Anterior cingulate cortex (tissue), 58 donors: ENCODE results near the gene GRM5.
"Not testable (repeated sequence)": the region's sequence is repeated elsewhere in the genome, so short reads cannot be mapped to it uniquely, and the experiment has no call there.

Experiments used
- DNase-seq, 58 donors: peaks; one replicate each; lab custom pipeline; 2025; lab: John Stamatoyannopoulos, UW

GRM5 gene

DNA sequence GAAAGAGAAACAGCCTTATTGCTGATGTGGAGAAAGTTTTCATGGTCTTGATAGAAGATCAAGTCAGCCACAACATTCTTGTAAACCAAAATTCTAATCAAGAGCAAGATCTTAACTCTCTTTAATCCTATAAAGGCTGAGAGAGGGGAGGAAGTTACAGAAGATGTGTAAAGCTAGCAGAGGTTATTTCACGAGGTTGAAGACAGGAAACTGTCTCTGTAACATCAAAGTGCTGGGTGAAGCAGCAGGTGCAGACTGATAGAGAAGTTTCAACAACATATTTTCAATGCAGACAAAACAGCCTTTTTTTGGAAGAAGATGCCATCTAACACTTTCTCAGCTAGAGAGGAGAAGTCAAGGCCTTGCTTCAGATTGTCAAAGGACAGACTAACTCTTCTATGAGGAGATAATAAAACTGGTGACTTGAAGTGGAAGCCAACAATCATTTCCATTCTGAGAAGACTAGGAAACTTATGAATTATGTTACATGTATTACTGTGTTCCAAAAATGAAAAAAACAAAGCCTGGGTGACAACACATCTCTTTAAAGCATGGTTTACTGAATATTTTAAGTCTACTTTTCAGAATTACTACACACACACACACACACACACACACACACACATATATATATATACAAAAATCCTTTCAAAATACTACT lies 221.9 kb downstream of the GRM5 start:
- DNase-seq = not testable (repeated sequence)

DNA sequence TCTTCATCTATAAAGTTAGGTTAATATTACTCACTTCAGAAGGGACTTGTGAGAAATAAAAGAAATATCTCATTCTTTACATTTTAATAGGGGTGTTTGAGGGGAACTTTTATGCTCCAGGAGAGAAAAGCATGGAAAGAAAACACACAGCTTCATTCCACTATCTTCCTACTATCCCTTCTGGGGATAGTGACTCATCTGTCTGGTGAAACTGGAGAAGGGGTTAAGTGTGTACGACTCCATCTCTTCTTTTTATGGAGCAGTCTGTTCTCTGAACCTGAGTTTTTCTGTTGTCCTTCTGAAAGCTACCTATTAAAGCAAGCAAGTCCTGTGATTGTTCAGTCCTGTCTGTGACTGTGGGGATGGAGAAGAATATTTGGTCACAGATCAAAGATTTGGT lies 227.6 kb downstream of the GRM5 start:
- not testable (repeated sequence) for DNase-seq

DNA sequence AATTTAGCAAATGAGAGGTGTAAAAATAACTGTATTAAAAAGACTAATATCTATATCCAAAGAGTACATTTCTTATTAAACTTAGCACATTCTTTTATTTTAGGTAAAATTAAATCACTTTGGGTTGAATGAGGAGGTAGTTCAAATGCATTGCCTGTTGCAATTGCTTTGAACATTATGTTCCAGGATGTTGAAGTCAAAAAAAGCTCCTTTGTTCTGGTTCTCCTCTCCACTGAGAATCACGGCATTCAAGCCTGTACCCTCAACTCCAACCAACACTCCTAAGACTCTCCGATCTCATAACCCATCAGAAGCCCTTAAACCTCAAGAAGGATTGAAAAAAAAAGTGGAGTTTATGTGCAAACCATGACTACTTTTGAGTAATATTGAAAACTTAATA lies 230.1 kb downstream of the GRM5 start:
- not testable (repeated sequence) for DNase-seq

DNA sequence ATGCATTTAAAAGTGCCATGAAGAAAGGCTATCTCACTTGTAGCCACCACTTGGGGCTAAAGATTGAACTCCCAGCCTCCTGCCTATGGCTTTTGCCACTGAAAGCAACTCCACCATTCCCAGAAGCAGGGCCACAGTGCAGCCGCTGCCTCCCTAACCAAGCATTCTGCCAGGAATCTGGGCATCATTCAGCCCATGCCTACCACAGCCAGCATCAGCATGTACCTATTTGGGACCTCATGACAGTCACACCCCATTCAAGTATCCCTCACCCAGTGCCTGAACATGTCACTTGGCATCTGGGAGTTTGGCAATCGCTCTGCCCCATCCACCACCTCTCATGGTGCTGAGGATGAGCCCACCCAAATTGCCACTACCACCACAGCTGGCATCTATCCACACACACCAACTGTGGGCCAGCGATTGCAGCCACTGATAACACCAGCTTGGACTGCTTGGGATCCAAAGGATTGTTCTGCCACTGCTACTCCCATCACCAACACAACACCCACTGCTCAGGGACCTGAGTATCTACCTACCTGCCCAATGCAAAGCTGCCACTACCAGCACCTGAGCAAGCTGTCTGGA lies 234.4 kb downstream of the GRM5 start:
- no peak for DNase-seq

DNA sequence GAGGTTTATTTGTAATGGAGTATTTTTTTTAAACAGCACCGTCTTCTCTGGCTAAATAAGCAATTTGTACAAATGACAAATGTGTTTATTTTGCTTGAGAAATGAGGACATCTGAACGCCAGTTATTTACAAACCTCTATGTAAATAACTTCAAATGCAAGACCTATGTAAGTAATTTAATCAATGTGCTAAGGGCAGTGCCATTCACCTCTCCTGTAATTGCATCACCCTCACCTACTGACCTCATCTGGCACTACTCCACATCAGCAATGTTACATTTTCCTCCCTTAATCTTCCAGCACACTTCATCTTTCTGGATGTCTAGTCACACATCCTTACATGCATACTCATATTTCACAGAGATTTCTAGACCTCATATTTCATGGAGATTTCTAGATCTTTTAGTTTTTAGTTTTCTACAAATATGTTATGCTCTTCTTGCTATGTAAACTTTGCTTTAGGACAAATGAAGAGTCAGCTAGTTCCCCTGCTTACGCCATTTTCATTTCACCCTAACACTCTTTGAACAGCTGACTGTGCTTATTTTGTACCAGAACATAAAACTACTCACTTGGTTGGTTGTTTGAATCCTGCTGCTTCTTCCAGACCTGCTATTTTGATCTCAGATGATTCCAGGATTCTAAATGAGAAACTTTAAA lies 238.6 kb downstream of the GRM5 start:
- DNase-seq = no peak

DNA sequence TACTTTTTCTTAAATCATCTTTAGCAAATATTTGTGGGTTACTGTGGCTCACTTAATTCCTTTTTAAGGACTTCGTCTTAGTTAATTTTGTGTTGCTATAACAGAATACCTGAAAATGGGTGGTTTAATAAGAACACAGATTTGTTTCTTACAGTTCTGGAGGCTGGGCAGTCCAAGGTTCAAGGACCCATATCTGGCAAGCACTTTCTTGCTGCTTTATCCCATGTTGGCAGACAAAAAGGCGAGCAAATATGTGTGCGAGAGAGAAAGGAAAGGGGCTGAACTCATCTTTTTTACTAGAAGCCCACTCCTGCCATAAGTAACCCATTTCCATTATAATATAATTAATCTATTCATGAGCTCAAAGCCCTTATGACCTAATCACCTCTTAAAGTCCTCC lies 246.2 kb downstream of the GRM5 start:
- no peak for DNase-seq

DNA sequence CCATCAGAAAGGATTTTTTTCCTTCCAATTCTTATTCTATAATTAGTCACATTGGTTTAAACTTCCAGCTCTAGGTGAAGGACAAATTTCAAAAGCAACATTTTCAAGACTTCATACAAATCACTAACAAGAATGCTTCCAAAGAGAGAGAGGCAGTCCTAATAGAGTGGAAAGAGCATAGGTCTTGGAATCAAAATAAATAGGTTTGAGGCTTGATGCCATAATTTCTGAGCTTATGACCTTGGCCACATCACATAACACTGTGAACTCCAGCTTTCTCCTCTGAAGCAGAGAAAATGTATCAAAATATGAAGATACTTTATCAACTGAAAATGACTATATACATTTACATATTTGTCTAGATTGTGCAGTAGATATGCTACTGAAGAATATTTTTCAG lies 246.8 kb downstream of the GRM5 start:
- DNase-seq = no peak

DNA sequence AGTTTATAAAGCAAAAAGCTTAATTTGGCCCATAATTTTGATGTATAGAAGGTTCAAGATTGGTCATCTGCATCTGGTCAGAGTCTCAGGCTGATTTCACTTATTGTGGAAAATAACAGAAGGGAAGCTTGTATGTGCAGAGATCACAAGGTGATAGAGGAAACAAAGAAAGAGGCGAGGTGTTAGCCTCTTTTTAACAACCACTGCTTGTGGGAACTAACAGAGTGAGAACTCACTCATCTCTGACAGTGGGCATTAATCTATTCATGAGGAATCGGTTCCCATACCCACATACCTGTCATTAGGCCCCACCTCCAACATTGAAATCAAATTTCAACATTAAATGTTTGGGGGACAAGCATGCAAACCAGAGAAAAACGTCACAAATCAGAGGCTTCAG lies 250.3 kb downstream of the GRM5 start:
- no peak for DNase-seq

DNA sequence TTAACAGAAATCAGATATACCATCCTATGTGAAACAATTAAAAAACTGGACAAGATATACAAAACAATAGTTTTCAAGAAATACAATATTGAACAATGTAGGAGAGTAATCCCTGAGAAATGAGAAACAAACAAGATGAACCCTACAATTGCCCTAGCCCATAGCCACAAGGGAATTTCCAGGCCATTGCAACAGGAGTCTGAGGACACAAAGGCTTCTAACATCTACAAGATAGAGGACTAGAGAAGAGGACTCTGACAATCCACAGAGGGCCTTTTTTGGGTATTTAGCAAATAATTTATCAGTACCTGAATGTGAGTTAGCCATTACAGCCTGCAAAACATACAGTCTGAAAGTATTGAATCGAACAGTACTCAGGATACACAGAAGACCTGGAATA lies 251.7 kb downstream of the GRM5 start:
- DNase-seq = no peak

DNA sequence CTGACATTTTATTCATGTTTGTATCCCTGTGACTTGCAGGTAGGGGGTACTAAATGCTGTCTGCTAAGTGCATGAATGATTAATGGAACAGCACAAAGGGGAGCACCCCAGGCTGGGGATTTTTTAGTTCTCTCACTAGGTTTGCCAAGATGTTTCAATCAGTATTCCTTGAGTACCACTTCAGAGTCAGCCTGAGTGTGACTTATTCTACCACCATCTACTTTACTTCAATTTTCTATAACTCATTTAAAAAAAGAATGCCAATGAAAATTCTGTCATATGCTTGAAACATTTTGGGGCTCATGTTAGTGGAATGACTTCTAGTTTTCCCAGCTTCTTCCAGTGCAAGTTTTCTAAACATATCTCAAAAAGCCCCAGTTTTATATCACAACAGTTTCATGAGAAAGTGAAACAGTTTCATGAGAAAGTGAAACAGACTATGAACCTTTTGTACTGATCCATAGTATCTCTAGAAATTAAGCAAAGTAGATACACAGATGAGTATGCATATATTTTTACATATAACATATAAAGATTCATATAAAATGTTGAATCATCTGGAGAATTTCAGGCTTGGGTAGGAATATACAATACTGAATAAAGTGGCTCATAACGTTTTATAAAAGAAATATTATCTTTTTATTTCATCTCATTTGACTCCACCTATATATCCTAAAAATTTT lies 252.4 kb downstream of the GRM5 start:
- DNase-seq = no peak

DNA sequence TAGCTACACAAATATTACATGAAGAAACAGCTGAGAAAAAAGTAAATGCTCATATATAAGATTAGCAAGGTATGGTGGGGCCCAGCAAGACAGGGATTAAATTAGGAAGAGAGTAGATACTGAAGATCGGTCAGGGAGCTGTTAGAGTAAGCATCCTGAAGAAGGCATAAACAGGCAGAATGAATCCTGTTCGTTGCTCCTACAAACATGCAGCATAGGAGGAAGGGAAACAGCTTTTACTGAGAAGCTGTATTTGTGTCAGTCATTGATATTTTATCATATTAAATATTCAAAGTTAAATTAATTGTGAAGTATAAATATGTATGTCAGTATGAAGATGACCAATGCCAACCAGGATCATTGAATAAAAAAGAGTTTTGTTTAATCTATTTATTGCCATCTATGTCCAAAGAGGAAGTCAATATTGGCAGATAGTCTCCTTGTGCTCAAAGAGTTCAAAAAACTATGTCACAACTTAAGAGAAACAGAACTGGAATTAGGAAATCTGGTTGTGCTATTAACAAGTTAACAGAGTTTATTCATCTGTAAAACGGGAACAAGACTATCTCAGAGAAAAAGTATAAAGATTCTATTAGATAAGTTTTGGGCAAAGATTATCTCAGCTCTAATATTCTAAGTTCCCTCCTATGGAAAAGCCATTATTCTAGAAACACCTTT lies 255.2 kb downstream of the GRM5 start:
- no peak for DNase-seq

DNA sequence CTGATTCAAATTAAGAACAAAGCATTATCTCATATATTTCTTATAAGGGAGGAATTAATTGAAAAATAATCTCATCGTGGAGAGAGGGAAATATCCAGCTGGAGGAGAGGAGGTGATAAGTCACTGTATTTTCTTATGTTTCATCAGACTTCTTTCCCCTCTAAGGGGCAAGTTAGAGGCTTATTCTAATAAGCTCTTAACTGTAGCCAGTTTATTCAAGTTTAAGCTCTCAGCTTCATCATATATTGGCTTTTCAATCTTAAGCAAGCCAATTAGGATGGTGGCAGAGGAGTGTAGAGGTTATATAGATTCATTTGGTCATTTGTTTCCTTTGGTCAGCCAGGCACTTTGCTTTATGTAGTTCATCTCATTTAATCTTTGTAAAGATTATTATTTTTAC lies 256.7 kb downstream of the GRM5 start:
- DNase-seq = no peak

DNA sequence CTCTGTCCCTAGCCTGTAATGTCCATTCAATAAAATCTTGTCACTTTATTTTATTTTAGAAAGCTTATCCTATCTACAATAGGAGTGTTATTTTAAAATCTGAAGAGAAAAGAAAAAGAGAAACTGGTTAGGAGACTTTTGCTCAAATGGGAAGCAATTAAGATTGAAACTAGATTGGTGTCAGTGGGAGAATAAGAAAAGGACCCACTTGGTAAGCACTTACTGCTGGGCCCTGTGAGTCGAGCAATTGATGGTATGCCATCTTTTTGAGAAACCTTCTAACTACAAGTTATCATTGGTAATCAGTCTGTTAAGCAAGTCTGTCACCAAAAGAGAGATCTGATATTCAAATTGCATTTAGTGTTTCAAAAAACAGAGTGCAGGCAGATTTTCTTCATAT lies 258.4 kb downstream of the GRM5 start:
- DNase-seq = no peak

DNA sequence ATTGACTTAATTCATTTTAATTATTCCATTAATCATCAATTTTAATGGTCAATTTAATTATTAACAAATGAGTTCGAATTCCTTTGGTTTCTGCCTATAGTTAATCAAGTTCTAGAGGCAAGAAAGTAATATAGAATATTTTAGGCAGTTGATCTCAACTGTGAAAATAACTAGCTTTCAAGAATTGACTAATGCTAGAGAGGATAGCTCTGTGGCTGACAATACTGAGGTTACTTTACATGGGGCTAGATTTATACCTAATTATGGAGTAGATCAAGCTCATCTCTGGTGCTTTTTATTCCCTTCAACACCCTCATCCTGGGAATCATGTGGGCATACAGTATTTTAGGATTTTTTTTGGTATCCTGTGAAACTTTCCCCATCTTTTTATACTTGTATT lies 259.4 kb downstream of the GRM5 start:
- DNase-seq = no peak

DNA sequence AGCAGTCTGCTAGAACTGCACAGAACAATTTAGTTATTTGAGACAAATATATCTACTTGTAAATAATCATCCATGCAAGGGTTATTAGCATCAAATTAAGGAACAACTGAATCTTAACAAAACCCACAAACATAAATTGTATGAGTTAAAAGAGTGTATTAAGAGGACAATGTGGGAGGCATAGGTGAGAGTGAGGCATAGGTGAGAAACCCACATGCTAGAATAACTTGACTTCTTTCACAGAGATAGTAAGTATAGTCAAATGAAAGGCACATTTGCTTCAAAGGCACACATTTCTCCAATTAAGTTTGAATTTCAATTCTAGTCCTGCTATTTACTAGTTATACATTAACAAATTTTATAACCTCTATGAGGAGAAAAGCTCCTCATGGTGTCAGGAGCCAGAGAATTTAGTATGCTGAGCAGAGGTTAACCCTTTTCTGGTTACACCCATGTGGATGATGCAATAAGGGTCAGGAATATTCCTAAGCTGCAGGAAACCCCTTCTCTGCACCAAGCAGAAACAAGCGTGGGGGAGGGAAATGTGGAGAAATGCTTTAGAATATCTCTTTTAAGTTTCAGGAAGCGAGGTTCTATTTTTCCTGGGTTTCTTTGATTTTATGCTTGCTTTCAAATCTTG lies 264.2 kb downstream of the GRM5 start:
- no peak for DNase-seq

DNA sequence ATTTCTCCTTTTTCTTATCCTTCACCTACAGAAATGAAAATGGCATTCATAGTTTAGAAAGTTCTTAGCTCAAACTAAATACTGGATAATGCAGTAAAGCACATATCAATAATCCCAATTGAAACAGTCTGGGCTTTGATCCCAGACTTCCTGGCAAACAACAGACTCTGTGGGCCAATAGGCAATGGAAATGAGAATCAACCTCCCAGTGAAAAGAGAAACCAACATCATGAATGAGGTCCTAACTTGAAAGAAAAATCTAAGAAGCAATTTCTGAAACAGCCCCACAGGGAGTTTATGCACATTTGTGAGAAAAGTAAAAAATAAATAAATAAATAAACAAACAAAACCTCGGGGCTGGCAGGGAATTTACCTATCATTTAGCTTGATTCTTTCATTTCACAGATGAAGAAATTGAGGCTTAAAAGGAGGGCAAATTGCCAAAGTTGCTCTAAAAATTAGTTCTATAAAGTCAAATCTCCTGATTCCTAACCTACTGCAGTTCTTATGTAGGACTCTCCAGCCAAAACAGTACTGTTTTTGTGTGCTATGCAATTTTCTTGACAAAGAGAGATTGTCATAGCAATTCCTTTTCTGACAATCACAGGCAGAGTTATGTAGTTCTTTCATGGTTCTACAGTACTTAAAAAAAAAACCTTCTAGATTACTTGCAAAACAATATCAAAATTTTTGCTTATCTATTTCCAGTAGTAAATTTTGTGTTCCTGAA lies 265.8 kb downstream of the GRM5 start:
- DNase-seq = peak in 15 of 58 donors; percentile 0 to 51 (median 10)

DNA sequence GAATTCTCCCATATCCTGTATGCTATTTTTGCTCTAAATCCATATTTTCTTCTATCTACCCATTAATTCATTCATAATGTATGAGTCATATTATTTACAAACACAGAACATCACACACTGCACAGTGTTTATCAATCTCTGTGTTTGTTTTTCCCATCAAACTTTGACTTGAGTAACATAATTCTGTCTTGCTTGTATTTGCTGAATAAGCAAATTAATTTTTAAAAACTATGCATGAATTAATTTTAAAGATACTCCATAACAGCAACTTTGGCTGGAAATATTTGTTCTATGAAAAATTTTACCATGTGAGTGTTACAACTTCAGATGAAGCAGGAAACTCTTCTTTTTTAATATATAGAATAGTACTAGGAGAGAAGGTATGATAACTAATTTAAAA lies 275.6 kb downstream of the GRM5 start:
- no peak for DNase-seq

DNA sequence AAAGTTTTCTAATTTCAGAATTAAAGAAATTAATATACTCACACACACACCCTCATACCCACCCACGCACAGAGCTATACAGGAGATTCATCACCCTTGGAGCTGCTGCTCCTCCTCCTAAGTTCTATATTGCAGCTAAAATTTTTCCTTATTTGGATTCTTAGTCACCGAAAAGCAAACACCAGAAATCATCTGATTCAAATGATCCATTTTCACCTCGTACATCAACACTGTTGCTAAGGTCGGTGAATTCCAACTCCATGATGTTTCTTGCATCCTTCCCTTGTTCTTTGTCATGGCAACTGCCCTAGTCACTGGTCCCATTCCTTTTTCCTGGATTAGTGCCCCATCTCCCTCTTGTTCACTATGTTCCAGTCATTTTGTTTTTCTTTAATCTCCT lies 286.2 kb downstream of the GRM5 start:
- peak in 5 of 58 donors; percentile 2 to 29 (median 12) for DNase-seq

DNA sequence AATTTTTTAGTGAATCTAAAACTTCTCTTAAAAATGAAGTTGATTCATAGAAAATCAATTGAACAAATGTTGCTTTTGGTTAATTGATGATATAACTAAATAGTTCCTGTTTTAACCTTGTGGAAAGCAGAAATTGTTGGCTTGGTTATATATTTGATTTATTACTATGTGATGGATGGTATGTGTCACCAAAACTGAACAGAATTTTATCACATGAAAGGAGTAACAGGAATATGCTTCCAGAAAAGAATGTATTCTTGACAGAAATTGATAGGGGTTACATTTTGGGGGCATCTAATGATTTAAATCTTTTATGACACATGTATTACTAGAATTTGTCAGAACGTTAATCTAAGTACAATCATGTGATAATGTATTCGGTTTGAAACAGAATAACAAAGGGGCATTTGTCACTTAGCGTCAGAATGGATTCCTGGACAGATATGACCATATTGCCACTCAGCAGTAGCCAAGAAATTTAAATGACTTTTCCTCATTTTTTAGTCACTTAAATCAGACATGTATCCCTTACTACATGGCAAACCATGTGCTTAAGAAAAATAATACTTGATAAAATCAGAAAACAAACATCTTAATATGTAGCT lies 295.2 kb downstream of the GRM5 start:
- DNase-seq = no peak
